Measurements from ENCODE around the gene SPDEF.

Gene SPDEF

DNA sequence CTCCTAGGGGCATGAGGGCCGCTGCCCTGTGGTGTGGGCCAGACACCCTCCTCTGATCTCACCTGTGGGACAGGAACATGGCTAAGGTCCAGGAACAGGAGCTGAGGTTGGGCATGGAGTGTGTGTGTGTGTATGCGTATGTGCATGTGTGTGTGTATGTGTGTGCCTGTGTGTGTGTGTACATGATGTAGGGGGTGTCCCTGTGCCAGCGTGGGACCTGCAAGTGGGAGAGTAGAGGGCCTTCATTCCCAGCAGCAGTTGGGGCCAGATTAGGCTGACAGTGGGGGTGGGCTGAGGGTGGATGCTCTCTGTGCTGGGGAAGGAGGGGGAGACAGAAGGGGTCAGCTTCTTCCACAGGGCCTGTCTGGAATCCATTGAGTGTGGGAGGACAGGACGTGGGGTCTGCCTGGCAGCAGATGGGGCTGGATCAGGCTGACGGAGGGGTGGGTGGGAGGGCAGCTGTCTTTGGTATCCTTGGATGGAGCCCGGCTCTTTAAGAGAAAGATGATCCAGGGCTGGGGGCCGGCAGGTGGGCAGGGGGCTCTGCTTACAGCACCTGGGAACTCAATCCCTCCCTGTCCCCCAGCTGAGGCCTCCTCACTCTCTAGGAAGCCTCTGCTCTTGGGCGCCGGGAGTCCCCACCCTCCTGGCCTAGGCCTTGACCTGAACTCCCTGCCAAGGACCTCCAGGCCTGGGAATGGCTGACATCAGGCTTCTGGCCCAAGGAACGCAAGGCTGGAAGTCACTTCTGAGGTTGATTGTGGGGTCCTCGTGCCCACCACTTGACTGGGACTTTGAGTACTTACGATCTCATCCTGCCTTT, 44.0 kb downstream of the SPDEF start:
- no peak for DNase-seq

- no peak for DNase-seq
Observed at GRCh38 chr6:34511214-34511914, 44.8 kb downstream of the SPDEF start.

- no peak for DNase-seq
Observed at GRCh38 chr6:34510299-34510698, 45.8 kb downstream of the SPDEF start.

GRCh38 chr6:34509782-34510181, 46.3 kb downstream of the SPDEF start:
- DNase-seq = no peak

- DNase-seq = no peak
Observed at GRCh38 chr6:34508425-34508824, 47.7 kb downstream of the SPDEF start.

DNA sequence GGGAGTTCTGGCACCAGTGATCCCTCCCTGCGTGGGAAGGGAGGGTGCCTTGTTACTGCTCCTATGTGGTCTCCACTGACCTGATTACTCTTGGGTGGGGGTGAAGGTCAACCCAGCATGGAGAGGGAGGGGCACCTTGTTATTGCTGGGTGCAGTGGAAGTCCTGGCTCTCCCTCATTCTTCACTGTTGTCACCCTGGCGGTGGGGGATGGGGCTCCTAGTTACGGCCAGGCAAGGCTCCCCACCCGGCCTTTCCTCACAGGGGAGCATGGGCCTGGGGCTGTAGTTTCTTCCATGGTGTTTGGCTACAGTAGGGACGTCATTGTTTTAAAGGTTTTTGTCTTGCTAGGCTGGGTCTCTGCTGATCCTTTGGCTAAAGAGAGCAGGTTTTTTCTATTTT, 49.4 kb downstream of the SPDEF start:
- DNase-seq = no peak

- DNase-seq = no peak
Observed at GRCh38 chr6:34497411-34497810, 58.7 kb downstream of the SPDEF start.

DNA sequence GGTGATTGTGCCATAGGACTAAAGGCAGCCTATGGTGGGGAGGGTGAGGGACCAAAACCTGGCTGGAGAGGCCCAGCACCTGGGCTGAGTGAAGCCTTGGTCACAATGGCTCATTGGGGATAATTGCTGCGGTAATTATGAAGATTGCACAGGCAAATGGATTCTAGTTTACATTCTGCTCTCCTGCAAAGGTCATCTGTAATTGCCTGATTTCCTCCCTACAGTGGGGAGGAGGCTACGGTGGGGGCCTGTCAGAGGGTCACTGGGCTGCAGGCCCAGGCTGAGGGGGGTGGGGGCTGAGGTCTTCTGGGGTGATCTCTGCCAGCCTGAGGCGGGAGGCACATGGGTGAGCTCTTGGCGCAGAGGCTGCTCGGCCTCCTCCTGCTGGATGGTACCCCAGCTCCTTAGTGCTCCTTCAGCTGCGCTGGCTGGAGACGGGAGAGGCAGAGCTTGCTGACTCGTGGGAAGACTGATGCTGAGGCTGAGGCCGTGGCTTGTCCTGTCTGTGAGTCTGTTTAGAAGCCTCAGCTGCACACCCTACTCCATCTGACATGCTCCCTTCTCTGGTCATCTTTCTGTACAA, 59.9 kb downstream of the SPDEF start:
- DNase-seq = no peak

- no peak for DNase-seq
Observed at GRCh38 chr6:34494973-34495372, 61.2 kb downstream of the SPDEF start.

DNA sequence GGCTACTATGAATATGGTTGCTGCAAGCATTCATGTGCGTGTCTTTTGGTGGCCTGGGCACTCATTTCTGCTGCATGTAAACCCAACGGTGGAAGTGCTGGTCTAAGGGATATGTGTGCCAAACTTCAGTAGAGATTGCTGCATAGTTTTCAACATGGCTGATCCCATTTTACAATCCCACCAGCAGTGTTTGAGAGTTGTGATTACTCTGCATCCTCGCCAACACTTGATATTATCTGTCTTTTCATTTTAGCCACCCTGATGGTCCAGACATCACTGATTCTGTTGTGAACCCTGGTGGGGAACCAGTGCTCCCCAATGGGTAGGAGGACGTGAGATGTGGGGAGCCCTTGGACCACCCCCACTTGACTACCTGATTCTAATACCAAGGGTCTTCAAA, 62.8 kb downstream of the SPDEF start:
- no peak for DNase-seq

DNA sequence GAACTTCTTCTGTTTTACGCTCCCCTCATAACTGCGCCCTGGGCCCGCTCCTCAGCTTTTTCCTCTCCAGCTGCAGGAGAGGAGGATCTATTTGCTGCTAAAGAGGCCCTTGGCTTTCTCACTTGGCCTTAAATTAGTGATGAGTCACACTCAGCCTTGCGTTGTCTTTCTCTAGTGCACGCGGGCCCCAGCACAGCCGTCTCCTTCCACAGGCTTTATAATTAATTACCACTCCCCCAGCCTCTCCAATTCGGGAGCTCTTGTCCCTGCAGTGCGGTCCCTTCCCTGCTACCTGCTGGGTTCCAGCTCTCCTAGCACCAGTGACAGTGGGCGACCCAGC, 65.1 kb downstream of the SPDEF start:
- DNase-seq = no peak

DNA sequence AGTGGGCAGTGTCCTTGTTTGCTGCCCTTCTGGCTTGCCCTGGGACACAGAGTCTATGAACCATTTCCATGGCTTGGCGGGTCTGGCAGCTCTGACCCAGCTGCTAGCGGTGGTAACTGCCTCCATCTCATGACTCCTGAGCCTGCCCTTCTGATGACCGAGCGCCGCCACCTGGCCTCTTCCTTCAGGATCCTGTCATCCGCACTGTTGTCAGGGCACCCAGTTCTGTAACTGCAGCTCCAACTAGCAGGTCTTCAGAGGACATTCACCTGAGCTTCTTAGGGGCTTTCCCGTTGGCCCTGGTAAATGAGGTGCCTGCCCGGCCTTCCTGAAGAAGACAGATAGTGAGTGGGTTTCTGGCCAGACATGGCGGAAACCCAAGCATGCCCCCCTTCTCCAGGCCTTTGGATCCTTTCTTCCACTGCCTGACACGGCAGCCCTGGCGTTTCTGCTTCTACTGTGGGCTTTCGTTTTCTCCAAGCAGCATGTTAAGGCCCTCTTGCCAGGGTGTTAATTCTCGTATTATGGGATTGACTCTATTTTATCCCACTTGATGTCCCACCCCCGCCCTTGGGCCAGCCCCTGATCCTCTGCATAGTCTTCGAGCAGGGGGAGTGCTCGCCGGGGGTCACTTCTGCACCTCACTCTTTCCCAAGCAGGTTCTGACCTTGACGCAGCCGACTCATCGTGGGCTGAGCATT, 65.6 kb downstream of the SPDEF start:
- no peak for DNase-seq

GRCh38 chr6:34489207-34489805, 66.8 kb downstream of the SPDEF start:
- no peak for DNase-seq

Data from stimulated activated CD8-positive, alpha-beta memory T cell treated with anti-CD3 and anti-CD28 coated beads, Interleukin-4, amount 100 ng/mL, for 48 hours (primary cell).